Activated effector memory CD4-positive, alpha-beta T cell treated with anti-CD3 and anti-CD28 coated beads, Interleukin-2, amount 50 U/mL, for 16 hours (primary cell): ENCODE measurements around the gene FN3KRP.
A peak's percentile ranks its signal among the peaks of the same experiment; 100 is the strongest.
"Not testable (repeated sequence)": the region's sequence is repeated elsewhere in the genome, so short reads cannot be mapped to it uniquely, and the experiment has no call there.

Source experiments
- DNase-seq: peaks from one replicate; pipeline ENCODE4 v3.0.0-alpha.2; 2020

FN3KRP gene

DNA sequence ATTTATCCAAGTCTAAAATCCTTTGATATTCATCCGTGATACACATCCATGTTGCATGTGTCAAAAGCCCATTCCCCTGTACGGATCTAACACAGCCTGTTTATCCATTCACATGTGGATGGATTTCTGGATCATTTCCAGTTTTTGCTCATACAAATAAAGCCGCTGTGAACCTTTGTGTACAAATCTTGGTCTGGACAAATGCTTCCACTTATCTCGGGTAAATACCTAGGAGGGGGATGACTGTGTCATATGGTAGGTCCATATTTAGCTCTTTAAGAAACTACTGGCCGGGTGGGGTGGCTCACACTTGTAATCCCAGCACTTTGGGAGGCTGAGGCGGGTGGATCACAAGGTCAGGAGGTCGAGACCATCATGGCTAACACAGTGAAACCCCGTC lies 29.0 kb downstream of the FN3KRP start:
- no peak for DNase-seq

GRCh38 chr17:82748756-82749155 lies 32.2 kb downstream of the FN3KRP start:
- DNase-seq = no peak

DNA sequence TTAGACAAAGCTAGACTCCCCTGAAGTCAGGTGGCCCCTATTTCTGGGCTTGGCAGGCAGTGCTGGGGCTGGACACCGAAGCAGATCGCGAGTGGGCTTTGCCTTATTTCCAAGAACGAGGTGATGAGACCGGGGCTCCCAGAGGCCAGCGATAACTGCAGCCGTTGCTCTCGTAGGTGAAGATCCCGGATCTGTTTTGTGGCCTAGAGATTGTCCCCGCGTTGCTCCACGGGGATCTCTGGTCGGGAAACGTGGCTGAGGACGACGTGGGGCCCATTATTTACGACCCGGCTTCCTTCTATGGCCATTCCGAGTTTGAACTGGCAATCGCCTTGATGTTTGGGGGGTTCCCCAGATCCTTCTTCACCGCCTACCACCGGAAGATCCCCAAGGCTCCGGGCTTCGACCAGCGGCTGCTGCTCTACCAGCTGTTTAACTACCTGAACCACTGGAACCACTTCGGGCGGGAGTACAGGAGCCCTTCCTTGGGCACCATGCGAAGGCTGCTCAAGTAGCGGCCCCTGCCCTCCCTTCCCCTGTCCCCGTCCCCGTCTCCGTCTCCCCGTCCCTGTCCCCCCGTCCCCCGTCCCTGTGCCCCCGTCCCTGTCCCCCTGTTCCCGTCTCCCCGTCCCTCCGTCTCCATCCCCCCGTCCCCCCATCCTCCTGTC lies 33.9 kb downstream of the FN3KRP start:
- no peak for DNase-seq

DNA sequence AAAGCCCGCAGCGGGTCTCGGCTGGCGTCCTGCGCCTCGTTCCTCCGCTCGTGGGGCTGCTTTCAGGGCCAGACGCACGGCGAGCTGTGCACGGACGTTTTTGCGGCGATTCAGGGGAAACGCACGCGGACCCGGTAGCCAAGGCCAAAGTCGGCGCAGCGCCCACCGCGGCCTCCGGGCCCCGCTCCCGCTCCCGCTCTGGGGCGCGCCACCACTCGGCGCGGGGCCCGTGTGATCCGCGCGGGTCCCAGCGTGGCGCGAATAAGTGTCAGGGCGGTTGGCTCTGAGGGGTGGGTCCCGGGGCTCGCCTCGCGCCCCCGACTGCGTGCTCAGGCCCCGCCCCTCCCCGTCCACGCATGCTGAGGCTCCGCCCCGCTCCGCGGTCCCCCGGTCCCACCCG lies 34.7 kb downstream of the FN3KRP start:
- DNase-seq = no peak

DNA sequence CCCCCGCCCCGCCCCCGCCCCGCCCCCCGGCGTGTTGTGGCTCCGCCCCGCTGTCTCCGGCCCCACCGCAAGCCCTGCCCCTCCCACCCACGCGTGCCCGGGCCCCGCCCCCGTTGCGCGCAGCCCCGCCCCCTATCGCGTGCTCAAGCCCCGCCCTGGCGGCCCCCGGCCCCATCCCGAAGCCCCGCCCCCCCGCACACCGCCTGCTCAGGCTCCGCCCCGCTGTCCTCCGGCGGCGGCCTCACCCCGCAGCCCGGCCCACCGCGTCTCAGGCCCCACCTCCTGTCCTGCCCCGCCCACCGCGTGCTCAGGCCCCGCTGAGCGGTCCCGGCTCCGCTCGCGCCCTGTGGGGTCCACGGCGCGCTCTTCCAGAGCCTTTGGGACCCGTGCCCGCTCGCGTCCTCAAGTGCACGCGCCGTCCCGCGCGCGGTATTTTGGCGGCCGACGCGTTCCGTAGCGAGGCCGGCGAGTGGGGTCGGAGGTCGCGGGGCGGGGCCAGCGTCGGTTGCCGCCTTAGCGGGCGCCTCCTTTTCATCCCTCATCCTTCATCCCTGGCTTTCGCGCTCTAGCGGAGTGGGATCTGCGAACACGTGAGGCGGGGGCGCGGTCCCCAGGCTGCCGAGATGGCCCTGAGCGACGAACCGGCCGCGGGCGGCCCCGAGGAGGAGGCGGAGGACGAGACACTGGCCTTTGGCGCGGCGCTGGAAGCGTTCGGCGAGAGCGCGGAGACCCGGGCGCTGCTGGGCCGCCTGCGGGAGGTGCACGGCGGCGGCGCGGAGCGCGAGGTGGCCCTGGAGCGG lies 35.3 kb downstream of the FN3KRP start, which contains the start of gene TBCD:
Gene TBCD, plus strand, starts transcription at position 495 of the 800 bp plus-strand sequence. Its CDS starts 129 bp downstream, at position 624.
- DNase-seq = peak; percentile 93

DNA sequence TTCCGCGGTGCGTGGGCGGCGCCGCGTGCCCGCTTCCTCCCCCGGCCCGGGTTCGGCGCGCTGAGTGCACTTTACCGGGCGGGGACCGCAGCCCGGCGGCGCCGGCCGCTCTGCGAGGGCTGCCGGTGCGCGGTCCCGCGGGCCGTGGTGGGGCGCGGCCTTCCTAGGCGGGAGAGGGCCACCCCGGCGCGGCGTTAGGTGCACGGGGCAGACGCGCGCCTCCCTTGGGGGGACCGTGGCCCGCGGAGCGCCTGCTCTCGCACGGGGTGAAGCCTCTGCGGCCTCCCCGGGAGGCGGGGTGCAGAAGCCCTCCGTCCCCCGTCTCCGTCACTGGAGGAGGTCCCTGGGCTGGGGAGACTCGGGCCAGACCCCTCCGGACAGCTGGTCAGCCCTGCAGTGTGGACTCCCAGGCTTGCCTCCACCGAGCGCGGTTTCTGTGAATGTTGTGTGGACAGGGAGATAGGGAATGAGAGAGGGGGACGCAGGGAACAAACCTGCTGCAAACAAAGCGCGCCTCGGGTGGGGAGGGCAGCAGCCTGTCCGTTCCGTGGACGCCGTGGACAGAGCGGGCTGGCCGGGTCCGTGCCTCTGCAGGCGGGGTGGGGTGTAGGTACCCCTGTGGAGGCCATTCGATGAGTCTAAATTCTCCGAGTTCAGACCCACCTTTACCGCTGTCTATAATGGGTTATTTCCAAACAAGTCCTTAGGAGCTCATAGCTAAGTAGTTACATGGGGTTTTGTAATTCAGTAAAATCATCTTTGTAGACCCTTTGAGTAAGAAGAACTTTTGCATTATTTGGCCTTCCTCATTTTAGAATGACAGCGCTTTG lies 36.1 kb downstream of the FN3KRP start:
- no peak for DNase-seq

GRCh38 chr17:82753201-82753464 lies 36.6 kb downstream of the FN3KRP start:
- DNase-seq = no peak

- no peak for DNase-seq
Observed at GRCh38 chr17:82754297-82755208, 38.0 kb downstream of the FN3KRP start.

DNA sequence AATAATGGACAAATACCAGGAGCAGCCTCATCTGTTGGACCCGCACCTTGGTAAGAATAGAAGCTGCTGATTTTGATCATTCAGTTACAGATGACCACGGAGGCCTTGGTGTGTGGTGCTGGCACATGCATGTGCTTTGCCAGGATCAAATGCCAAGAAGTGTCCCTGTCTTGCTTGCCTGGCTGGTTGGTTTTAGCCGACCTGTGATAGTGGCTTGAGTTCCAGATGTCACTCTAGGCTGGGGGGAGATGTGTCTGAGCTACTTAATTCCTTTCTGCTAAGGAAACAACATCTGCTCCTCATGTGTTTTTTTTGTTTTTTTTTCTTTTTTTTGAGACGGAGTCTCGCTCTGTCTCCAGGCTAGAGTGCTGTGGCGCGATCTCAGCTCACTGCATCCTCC lies 39.7 kb downstream of the FN3KRP start:
- no peak for DNase-seq

- no peak for DNase-seq
Observed at GRCh38 chr17:82765371-82765770, 48.9 kb downstream of the FN3KRP start.

- peak; percentile 70 for DNase-seq
Observed at GRCh38 chr17:82767041-82767754, 50.7 kb downstream of the FN3KRP start.

DNA sequence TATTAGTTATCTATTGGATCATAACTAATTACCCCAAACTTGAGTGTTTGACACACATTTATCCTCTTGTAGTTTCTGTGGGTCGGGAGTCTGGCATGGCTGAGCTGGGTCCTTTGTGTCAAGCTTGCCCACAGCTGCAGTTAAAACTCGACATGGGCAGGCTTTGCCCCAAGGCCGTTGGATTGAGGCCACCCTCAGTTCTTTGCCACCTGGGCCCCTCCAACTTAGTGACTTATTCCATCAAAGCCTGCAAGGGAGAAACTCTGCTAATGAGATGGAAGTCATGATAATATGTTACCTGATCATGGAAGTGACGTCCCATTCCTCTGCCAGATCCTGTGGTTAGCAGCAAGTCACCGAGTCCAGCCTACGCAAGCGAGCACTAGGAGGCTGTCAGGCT lies 52.5 kb downstream of the FN3KRP start:
- no peak for DNase-seq

DNA sequence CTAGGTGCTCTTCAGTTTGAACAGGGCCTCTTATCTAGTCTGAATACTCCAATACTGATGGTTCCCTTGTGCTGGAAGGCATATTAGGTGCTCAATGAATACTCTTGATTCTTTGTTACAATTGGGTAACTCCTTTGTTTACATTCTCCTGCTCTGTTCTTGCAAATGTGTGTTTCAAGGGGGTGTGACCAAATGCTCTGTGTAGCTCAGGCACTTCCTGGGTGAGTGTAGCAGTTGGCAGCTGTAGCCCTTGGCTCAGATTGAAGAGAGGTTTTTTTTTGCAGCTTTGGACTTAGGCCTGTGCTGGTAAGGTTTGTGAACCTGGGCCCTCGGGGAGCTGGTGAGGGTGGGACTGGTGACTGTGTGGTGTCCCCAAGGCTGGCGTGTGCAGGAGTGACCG lies 55.5 kb downstream of the FN3KRP start:
- DNase-seq = no peak

DNA sequence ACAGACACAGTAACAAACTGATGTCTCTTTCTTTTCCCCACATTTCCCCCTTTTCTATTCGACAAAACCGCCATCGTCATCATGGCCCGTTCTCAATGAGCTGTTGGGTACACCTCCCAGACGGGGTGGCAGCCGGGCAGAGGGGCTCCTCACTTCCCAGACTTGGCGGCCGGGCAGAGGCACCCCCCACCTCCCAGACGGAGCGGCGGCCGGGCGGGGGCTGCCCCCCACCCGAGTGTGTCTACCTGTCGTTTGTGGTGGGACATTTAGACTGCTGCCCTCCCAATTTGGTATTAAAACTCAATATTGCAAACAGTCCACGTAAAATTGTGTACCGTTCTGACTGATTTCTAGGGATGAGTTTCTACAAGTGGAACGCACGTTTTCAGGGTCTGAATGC lies 58.0 kb downstream of the FN3KRP start:
- DNase-seq = not testable (repeated sequence)

DNA sequence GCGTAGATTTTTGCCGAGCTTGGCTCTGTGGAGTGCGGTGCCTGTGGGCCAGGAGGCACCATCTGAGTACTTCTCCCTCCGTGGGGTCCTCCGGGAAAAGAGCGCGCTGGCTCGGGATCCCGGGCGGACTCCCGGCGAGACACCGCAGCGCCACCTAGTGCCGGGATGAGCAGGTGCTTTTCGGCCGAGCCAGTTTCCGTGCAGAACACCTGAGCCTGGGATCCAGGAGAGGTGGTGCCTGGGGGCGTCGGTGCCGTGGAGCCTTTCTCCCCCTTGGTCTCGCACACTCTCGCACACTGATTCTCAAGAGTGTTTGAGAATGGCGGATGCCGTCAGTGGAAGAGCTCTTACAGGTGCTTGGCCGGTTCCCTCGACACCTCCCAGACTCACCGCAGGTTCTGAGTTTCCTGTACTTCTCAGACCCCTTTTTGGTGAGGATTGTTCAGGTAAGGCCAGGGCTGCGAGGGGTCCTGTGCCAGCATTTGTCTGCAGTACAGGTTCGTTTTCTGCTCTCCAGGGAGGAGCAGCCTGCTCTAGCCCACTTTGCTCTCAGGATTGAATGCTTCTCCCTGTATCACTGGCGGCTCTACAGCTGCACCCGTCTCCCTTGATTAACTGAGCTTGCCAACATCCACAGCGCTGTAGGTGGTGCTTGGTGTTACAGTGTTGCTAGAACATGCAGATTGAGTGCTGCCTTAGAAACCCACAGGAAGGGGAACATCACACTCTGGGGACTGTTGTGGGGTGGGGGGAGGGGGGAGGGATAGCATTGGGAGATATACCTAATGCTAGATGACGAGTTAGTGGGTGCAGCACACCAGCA lies 58.7 kb downstream of the FN3KRP start:
- DNase-seq = peak; percentile 79

DNA sequence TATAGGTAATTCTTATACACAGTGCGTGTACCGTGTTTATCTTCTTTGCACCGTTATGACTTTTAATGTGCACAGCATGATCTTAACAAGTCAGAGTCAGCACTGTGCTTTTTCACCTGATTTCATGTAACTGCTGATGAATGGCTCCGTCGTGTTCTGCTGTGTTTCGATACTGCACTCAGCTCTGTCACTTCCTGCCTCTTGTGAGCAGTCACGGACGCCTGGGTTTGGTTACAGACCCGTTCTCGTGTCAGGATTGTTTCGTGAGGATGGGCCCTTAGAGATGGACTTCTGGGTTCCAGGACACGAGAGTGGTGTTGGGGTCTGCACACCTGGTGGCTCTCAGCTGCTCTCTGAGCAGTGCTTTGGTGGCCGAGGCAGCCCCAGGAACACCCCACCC lies 59.9 kb downstream of the FN3KRP start:
- DNase-seq = no peak
